Measurements from ENCODE around the gene TLE3.

DNA sequence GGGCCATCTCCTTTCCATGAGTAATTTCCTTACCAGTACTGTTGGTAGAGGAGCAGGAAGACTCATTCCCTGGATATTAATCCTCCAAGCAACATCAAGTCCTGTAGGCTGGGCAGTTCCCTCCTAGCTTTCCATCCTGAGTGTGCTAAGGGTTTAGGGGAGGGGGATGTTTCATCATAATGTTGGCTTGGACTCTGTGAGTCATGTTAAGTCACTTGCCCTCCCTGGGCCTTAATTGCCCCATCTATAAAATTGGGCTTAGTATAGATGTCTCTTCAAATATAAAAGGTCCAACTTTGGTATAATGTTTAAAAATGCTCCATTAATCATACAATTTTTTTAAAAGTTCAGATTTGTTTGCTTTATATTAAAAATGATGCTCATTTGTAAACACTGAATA, 52.7 kb downstream of the TLE3 start:
- TF ChIP-seq POLR2AphosphoS5 (IDR thresholded peaks at IDR 0.05) (no peak), POLR2A (IDR thresholded peaks at IDR 0.05) (no peak), EP300 (IDR thresholded peaks at IDR 0.05) (no peak)
- TF ChIP-seq, protein P1, sequence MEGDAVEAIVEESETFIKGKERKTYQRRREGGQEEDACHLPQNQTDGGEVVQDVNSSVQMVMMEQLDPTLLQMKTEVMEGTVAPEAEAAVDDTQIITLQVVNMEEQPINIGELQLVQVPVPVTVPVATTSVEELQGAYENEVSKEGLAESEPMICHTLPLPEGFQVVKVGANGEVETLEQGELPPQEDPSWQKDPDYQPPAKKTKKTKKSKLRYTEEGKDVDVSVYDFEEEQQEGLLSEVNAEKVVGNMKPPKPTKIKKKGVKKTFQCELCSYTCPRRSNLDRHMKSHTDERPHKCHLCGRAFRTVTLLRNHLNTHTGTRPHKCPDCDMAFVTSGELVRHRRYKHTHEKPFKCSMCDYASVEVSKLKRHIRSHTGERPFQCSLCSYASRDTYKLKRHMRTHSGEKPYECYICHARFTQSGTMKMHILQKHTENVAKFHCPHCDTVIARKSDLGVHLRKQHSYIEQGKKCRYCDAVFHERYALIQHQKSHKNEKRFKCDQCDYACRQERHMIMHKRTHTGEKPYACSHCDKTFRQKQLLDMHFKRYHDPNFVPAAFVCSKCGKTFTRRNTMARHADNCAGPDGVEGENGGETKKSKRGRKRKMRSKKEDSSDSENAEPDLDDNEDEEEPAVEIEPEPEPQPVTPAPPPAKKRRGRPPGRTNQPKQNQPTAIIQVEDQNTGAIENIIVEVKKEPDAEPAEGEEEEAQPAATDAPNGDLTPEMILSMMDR (IDR thresholded peaks at IDR 0.05) = no peak
